HG02884 (cell line): ENCODE measurements around the gene AKAP6.
A peak's percentile ranks its signal among the peaks of the same experiment; 100 is the strongest.

ENCODE experiments used
- ATAC-seq: cut with Tn5 transposase; IDR thresholded peaks from one replicate; pipeline ENCODE4 v1.9.1; 2021; ENCODE audit warnings: mild to moderate bottlenecking, moderate library complexity; ENCODE audit not compliant: unreplicated experiment

The AKAP6 gene

DNA sequence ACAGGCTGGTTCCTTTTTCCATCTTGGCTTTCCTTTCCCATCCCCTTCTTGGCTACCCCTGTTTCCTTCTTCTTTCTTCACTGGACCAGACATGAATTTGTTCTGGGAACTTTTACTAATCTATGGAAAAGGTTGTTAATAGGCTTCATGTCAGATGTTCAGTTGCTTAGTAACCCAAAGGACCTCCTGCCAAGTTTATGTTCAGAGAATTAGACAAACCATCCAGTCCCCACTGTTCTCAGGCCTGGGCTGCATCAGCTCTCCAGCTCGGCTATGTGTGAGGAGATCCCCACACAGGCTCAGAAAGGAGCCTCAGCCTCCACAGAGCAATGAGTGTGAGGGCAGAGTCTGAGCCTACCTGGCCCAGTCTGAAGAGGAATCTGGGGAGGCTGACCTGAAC is 78.0 kb downstream of the AKAP6 start:
- ATAC-seq: no peak

DNA sequence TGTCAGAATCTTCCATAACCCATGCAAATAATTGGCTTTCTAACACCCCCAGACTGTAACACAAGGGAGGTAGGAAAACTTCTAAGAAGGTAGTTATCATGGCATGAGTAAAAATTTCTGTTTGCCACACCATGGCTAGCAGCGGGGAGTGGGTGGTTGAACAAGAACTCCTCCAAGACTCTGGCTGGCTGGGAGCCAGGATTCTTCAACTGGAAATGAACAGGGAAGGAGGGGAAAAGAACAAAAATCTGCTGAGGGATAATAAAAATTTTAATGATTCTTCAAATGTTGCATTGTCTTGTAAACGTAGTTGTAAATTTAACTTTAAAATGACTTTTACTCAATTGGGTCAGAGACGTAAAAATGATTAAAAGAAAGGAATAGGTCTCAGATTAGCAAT is 78.9 kb downstream of the AKAP6 start:
- ATAC-seq: no peak

DNA sequence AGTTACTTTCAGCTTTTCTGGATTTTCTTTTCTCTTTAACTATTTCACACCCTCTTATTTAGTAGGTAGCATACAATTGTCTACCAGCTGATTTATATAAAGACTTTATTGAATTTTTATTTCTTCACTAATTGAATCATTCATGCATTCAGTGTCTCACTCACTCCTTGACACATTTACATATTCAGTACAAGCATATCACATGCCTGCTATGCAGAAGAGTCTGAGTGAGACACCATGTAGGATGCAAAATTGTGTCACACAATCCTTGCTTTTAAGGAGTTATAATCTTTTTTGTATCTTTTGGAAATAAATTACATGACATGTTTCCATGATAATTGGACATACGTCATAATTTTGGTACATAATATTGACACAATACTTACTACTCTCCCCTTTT is 83.0 kb downstream of the AKAP6 start:
- no peak for ATAC-seq

DNA sequence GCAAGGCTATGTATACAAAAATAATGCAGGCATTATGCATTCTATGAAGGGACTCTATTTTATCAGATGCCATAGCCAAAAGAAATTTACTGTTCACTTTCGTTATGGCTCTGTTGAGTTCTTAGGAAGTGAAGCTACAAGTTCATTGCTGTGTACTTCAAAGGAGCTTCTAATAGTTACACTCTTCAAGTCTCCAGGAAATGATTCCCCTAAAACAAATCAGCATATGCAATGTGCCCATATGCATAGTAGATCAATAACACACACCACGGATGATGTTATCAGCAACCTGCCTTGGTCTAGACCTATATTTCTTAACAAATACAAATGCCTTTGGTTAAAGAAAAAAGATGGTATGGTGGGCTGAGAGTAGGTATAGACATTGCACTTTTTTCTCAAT is 83.4 kb downstream of the AKAP6 start:
- ATAC-seq: no peak

DNA sequence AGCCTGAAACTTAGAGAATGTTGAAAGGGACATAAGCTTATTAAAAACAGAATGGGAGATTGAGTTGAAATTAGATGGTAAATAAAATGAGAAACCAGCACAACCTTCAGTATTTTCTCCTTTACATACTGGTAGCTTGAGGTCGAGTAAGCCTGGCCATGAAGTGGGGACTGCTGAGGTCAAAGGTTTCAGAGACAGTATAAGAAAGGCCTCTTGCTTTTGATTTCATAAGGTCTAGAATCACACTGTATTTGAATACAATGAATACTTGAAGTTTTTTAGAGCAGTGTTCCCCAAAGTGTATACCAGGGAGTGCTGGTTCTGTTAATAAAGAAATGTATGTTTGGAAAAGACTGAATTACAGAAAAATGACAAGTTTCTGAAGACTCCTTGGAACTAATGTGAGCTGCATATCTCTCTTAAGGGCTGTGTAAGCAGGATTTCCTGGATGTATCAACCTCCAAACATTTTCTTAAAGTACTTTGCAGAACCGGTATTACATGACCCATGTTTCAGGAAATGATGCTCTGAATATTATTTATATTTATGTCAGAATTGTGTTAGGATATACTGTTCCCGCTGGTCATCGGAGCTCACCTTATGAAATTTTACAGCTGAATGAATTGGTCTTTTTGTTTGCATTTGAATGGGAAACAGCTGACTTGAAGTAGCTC is 85.0 kb downstream of the AKAP6 start:
- no peak for ATAC-seq

DNA sequence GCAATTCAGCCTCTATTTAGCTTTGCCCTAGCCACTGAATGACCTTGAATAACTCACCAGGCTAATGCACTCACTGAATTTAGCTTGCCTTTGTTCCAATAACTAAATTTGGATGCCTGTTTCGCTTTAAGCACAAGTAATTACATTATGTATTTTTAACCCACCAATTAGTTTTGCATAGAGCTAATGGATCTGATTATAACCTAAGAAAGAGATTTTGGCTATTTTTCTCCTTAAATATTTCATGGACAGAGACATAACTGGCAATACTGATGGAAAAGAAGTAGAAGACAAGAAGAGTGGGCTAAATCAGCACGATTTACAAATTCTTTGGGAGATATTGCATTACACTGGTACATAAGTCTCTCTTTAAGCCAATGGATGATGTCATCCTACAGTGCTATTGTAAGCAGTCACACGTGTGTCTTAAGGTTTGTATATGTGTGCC is 85.7 kb downstream of the AKAP6 start:
- no peak for ATAC-seq

DNA sequence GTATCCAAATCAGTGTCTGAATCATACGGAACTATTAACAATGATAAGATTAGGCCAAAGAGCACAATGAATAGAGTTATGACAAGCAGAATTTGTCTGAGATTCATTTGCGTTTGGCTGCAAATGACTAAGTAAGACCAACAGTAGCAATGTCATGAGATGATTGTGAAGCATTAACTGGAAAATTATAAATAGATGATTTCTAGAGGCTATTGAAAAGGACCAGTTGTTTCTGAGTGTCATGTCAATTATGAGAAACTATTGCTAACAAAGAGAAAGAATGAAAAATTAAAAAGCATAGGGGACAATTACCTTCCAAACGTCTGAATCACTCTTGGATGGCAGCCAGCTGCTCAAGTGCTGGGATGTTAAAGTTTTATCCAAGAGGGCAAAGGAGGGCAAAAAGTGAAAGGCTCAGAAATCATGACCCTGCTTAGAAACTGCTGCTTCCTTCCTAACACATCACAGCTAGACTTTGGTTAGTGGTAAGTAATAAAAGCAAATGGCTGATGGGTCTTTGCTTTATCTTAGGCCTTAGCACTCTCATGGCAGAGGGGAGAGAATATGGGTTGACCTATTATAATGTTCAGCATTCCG is 89.0 kb downstream of the AKAP6 start:
- no peak for ATAC-seq

DNA sequence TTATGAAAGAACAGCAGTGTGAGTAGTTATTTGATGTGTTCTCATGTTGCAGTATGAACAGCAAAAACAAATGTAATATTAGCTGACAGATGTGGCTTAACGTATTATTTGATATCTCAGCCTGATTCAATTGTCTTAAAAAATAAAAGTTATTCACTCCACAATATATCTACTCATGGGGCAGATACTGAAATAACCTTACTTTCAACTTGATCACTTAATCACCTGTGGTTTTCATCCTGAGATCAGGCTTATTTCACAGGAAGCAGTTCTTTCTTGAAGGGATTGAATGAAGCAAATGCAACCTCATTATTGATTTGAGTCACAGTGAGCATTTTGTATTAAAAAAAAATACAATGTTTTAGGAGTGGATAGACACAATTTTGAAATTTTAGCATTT is 90.3 kb downstream of the AKAP6 start:
- no peak for ATAC-seq

DNA sequence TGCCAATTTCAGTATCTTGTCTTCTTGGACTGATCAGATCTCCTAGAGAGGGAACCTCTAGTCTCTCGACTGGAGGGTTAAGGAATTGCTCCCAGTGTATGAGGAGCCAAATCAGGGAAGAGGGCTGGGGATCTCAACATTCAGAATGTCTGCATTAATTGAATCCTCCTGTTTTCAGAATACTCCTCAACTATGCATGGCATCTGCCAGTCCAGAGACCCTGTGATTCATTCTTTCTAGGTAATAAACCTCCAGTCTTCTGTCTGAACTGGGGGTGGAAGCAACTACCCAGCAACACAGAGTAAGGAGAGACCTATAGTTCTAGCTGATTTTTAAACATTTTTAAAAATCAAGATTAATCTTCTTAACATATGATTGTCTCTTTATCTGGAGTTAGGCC is 92.7 kb downstream of the AKAP6 start:
- ATAC-seq: no peak

DNA sequence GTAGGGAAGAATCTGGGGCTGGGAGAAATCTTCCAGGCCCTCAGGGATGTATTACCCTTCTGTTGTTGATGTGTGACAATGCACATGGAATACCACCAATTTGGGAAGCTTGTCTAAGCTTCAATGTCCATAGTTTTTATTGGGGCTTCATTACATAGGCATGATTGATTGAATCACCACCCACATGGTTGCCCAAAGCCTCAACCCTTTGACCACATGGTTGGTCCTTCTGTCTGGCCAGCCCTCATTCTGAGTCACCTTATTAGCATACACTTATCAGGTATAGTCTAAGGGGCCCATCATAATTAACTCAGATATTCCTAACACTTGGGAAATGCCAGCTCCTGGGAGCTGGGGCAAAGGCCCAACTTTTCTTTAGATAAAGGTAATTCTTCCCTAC is 93.3 kb downstream of the AKAP6 start:
- no peak for ATAC-seq

DNA sequence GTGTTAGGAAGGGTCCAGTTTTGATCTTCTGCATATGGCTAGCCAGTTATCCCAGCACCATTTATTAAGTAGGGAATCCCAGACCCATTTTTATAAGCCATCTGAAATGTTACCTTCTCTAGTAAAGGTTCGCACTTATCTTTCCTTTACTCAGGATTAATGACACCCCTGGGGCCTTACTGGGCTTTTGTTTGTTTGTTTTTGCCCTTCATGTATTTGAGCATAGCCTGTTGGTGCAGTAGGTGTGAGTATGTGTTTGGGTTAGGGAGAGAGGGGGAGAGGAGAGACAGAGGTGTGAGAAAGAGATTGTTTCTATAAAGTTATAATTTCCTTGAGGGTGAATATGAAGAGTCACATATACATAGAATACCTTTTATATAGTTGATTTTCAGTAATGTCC is 96.9 kb downstream of the AKAP6 start:
- ATAC-seq: no peak

DNA sequence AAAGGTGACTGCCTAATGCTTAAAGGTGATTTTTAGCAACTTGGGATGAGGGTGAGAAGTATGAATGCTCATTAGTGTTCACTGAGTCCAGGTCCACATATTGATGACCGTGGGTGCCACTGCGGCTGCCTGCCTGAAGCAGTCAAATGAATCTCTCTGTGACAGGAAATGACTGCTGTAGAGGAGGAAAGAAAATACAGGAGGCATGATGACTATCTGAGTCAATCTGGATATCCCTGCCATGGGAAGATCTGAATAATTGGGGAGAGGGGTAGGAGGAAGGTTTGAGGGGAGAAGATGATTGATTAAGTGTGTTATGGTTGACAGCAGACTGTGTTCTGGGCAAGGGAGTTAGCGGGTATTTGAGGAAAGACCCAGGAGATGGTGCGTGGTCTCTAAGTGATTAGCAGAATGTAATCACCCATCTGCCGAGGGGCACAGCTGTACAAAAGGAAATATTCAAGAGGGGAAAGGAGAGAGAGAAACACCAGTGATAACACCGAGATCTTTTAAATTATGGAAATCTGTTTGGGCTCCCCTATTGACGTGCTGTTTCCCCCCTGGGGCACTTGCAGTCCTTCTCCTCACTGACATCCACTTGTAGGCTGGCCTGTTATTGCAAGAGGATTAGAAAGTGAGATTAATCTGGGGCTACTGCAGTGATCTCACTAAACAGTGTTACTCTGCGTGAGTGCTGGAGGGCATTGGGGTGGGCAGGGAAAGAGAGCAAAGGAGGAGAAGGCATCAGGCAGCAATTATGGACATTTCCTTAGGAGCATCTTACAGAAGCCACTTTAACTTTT is 97.7 kb downstream of the AKAP6 start:
- ATAC-seq: no peak

DNA sequence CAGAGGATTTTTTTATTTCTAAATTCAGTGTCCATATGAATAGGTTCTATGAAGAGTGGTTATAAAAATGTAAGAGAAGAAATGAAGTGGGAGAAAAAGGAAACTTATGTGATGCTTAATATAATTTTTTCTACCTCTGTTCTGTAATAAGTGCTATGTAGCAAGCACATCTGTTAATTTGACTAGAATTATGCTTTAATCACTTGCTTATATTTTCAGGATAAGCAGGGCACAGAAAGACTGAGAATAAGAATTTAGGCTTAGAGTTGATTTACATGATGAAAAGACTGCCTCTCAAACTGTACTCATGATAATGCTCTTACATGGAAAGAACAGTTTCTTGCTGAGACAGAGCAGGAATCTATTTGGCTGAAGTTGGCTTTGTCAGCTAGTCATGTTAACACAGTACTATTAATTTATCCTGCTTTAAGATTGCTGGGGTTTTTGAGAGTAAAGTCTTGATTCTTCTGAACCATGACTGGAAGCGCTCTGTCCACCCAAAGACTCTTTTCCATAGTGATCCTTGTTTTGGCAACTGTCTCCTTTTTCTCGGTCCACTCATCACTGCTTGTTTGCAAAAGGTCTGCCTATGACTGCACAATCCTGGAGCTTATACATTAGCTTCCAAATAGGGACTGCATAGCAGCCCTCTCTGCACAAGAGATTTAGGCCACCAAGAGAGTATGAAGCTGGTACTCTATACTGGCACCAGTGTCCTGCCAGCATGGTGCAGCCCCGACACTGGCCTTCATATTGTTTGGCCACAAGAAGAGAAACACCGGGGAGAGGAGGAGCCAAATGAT is 98.8 kb downstream of the AKAP6 start:
- ATAC-seq: no peak

DNA sequence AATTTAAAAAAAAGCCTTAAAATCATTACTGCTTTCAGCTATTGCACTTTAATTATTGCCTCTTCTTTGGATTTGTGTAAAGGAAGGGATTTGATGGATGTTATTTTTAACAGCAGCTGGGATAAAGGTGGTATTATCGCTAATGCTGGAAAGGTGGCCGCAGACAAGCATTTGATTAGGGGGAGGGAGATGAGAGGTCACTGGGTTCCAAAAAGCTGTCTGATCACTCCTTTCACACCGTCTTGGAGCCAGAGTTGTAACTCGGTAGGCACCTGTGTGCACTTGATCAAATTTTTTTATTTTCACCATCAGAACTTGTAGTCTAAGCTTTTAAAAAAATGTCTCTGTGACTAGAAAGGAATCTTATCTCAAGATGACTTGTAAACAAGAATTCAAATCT is 99.8 kb downstream of the AKAP6 start:
- no peak for ATAC-seq

DNA sequence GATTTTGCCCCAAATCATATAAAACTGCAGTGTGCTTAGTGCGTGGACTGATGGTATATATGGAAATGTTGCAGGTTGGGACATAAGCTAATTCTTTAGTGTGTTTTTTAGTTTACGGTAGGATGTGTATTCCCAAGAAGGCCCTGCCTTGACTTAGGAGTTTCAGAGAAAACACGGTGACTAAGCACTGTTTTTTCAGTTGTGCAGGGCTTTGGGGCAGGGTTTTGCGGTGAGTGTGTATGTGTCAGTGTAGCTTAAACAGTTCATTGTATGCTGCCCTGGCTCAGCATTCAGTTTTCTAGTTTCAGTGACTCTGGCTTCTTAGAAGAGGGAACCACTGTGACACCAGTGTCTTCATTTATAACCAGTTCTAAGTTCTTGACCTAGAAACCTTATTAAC is 101.2 kb downstream of the AKAP6 start:
- no peak for ATAC-seq

DNA sequence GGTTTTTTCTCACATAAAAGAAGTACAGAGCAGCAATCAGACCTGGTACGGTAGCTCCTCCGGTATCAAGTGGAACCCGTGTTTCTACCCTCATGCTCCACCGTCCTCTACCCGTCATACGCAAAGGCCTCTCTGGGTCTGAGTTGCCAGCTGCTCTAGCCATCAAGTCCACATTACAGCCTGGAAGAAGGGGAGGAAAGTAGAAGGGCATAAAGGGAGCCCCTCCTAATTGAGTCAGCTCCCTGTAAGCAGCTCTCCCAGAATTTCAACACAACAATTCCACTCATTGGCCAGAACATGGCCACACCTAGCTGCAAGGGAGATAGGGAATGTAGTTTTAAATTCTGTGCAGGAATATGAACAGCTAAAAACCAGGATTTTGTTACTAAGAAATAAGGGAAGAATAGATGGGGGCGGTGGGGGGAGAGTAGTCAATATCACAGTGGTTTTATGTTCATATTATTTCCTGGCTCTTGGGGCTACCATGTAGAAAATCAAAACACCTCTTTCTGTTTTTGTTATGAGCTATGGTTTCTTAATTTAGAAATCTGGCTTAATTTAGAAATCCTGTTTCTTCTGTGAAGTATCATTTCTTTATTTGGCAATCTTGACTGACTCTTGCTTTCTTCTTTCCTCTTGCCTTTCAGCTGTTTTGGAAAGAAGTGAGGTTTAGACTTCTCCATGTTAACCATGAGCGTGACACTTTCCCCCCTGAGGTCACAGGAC is 103.9 kb downstream of the AKAP6 start:
- ATAC-seq: no peak

DNA sequence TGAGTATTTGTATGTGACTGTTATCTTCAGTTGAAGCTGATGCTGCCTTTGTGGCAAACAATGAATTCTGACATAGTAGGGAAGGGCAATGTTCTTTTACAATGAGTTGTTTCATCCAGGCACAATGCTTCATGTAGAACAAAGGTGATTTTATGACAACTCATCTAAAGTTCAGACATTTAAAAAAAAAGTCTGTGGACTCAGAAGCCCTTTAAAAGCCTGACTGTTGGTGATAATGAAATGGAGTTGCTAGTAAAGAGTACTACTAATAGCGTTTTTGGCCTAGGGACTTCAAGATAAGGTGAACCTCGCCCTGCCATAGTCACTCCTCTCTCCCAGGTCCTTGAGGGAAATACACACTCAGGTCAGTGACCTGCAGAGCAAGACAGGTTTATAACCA is 105.1 kb downstream of the AKAP6 start:
- ATAC-seq: no peak

DNA sequence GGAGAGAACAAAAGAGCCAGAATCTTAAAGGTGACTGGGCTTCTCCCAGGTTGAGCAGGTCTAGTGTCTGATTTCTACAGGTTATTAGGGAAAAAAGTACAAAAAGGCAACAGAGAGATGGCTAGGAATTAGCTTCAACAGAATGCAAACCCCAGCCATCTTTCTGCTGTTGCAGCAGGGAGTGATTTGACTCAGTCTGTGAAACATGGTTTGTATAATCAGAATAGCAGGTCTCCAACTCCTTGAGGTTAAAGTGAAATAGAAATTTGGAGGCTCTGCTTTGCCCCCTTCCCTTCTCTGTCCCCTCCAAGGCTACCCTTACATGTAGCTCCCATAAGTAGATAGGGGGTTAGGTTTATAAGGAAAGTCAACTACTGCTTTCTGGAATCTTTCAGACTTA is 105.8 kb downstream of the AKAP6 start:
- peak; percentile 46 for ATAC-seq

DNA sequence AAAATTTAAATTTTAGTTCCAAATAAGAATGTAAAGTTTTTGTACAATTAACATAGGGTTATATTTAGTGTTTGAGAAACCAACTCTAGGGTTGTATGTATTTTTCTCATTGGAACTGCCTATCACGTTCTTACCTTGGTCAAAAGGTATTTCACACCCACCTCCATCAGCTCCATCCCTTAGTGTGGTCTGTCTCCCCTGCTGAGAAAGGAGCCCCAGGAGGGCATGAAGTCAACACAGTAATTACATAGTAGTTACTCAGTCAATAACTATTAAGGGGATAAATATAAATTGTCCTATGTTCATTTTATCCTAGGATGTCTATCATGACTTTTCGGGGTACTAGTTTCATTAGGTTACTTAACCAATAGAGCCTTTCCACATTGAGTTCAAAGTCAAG is 106.3 kb downstream of the AKAP6 start:
- ATAC-seq: no peak

DNA sequence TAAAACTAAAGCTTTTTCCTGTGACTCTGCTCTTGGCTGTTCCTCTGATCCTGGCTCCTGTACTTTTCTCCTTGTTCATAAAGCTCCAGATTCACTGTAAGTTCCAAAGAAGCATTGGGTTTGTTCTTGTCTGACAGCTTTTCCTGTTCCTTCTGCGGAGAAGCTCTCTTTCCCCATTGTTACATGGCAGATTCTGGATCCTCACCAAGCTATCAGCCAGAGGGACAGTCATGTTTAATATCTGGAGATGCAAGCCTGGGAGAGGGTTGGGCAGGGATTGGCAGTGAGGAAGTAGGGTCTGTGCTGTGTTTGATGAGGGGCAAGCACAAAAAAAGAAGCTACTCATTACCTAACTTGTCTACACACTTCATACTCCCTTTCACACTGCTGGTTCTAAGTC is 107.9 kb downstream of the AKAP6 start:
- ATAC-seq: no peak

DNA sequence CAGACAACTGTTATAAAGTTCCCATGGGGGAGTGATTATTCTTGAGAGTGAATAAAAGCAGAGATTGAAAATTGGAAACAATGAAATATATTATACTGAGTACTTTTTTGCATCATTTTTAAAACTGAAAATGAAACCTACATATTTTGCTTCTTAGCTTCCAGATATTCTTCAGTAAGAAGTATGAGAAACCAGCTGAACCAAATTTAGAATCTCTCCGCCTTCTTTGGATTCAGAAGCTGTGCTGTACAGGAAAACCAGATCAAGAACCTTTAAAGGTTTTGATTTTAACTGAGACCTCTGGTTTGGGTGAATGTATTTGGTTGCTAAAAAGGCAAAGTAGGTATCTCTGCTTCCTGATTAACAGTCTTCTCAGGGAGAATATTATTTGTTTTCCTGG is 109.4 kb downstream of the AKAP6 start:
- ATAC-seq: no peak
